NCI-H1417 treated with DMSO at 0.1 percent for 48 hours (cell line): Measurements from ENCODE around the gene KCNN3.

Experiments
- DNase-seq: peaks from one replicate; lab custom pipeline; 2025; lab: John Stamatoyannopoulos, UW

KCNN3 gene

GRCh38 chr1:154880671-154881070, 10.6 kb upstream of the KCNN3 start:
- no peak for DNase-seq

- DNase-seq, result peak; percentile 86
Measured at GRCh38 chr1:154879038-154879421, 8.9 kb upstream of the KCNN3 start.

- DNase-seq, result peak; percentile 25
Measured at GRCh38 chr1:154878371-154879037, 8.4 kb upstream of the KCNN3 start.

- DNase-seq, result no peak
Measured at GRCh38 chr1:154877370-154877974, 7.4 kb upstream of the KCNN3 start.

- no peak for DNase-seq
Measured at GRCh38 chr1:154876842-154877369, 6.8 kb upstream of the KCNN3 start.

GRCh38 chr1:154874465-154874864, 4.4 kb upstream of the KCNN3 start:
- DNase-seq, result no peak

GRCh38 chr1:154873321-154873950, 3.4 kb upstream of the KCNN3 start:
- no peak for DNase-seq

GRCh38 chr1:154871374-154871773, 1.3 kb upstream of the KCNN3 start:
- DNase-seq, result no peak

GRCh38 chr1:154870734-154871133, 653 bp upstream of the KCNN3 start:
- no peak for DNase-seq

- DNase-seq, result no peak
Measured at GRCh38 chr1:154869351-154870114, 548 bp downstream of the KCNN3 start.

- DNase-seq, result no peak
Measured at GRCh38 chr1:154867841-154868605, 2.1 kb downstream of the KCNN3 start.

- DNase-seq, result peak; percentile 29
Measured at GRCh38 chr1:154867064-154867825, 2.8 kb downstream of the KCNN3 start.

- DNase-seq, result no peak
Measured at GRCh38 chr1:154866257-154867063, 3.6 kb downstream of the KCNN3 start.

GRCh38 chr1:154865442-154866256, 4.4 kb downstream of the KCNN3 start:
- no peak for DNase-seq

GRCh38 chr1:154864189-154864975, 5.7 kb downstream of the KCNN3 start:
- DNase-seq, result no peak

GRCh38 chr1:154863315-154864174, 6.5 kb downstream of the KCNN3 start:
- DNase-seq, result no peak

- no peak for DNase-seq
Measured at GRCh38 chr1:154862907-154863306, 7.2 kb downstream of the KCNN3 start.
